ENCODE results near the gene TBL1X. TPM values are rescaled to one million over a fixed set of nuclear protein-coding genes. Genes with fewer than 3 reads are reported as not detected.

TBL1X gene
- total RNA-seq, 1 donor from 2014 or later, result 21.4 TPM

DNA sequence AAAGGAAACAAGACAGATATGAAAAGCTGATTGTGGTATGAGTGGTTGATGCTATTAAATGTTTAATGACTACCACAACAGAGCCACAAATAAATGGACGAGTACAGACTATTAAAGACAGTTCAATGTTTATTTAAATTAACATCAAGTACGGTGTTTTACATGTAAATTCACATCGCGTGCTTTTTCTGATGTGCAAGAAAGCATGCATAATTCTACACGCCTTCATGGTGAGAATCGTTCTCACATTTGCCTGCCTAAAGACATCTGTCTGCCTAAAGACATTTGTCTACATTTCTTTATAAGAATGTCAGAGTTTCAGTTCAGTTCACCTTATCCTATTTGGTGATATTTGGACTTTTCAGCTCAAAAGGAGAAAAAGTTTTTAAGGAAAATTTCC is 308.1 kb downstream of the TBL1X start:
- no peaks in the 10 kb centered on the region for H3K27me3 Mint-ChIP-seq (ENCODE audit: low read depth)
- TF ChIP-seq CTCF (IDR thresholded peaks at IDR 0.05), result no peak
- no peak overlapping the region for H3K4me3 Mint-ChIP-seq (ENCODE audit: unreplicated experiment)
- H3K27ac Mint-ChIP-seq (ENCODE audit: unreplicated experiment), result no peak overlapping the region
- no peak for DNase-seq (ENCODE audit: low spot score)
- H3K9me3 Mint-ChIP-seq (ENCODE audit: low read depth), result no peaks in the 10 kb centered on the region
- H3K36me3 Mint-ChIP-seq (ENCODE audit: low read depth), result no peaks in the 10 kb centered on the region
- no peaks in the 10 kb centered on the region for H3K4me1 Mint-ChIP-seq (ENCODE audit: low read depth)

GRCh38 chrX:9775930-9776329 is 311.1 kb downstream of the TBL1X start:
- no peak for TF ChIP-seq CTCF (IDR thresholded peaks at IDR 0.05)

GRCh38 chrX:9781941-9782340 is 317.1 kb downstream of the TBL1X start:
- no peak for TF ChIP-seq CTCF (IDR thresholded peaks at IDR 0.05)
- DNase-seq (ENCODE audit: low spot score), result peak; percentile 20
- Mint-ChIP-seq H3K4me1 (ENCODE audit: low read depth) (no peaks in the 10 kb centered on the region), H3K4me3 (ENCODE audit: unreplicated experiment) (no peak overlapping the region), H3K9me3 (ENCODE audit: low read depth) (peaks cover 8% of the 10 kb centered on the region), H3K27me3 (ENCODE audit: low read depth) (no peaks in the 10 kb centered on the region), H3K27ac (ENCODE audit: unreplicated experiment) (no peak overlapping the region), H3K36me3 (ENCODE audit: low read depth) (no peaks in the 10 kb centered on the region)

More at GRCh38 chrX:9775930-9776329, 311.1 kb downstream of the TBL1X start:
- Mint-ChIP-seq H3K4me3 (ENCODE audit: unreplicated experiment) (no peak overlapping the region), H3K27ac (ENCODE audit: unreplicated experiment) (no peak overlapping the region), H3K36me3 (ENCODE audit: low read depth) (no peaks in the 10 kb centered on the region), H3K27me3 (ENCODE audit: low read depth) (no peaks in the 10 kb centered on the region), H3K9me3 (ENCODE audit: low read depth) (no peaks in the 10 kb centered on the region), H3K4me1 (ENCODE audit: low read depth) (no peaks in the 10 kb centered on the region)
- no peak for DNase-seq (ENCODE audit: low spot score)

GRCh38 chrX:9784332-9784731 is 319.5 kb downstream of the TBL1X start:
- H3K27ac Mint-ChIP-seq (ENCODE audit: unreplicated experiment), result no peak overlapping the region
- H3K4me1 Mint-ChIP-seq (ENCODE audit: low read depth), result peaks cover 7% of the 10 kb centered on the region
- H3K27me3 Mint-ChIP-seq (ENCODE audit: low read depth), result no peaks in the 10 kb centered on the region
- peaks cover 8% of the 10 kb centered on the region for H3K9me3 Mint-ChIP-seq (ENCODE audit: low read depth)
- H3K4me3 Mint-ChIP-seq (ENCODE audit: unreplicated experiment), result no peak overlapping the region
- peak; percentile 1 for DNase-seq (ENCODE audit: low spot score)
- H3K36me3 Mint-ChIP-seq (ENCODE audit: low read depth), result no peaks in the 10 kb centered on the region
- TF ChIP-seq CTCF (IDR thresholded peaks at IDR 0.05), result no peak

GRCh38 chrX:9785254-9785943 is 320.5 kb downstream of the TBL1X start:
- DNase-seq (ENCODE audit: low spot score), result no peak
- H3K4me1 Mint-ChIP-seq (ENCODE audit: low read depth), result peaks cover 14% of the 10 kb centered on the region
- H3K27ac Mint-ChIP-seq (ENCODE audit: unreplicated experiment), result no peak overlapping the region
- no peaks in the 10 kb centered on the region for H3K27me3 Mint-ChIP-seq (ENCODE audit: low read depth)
- no peak overlapping the region for H3K4me3 Mint-ChIP-seq (ENCODE audit: unreplicated experiment)
- TF ChIP-seq CTCF (IDR thresholded peaks at IDR 0.05), result no peak
- no peaks in the 10 kb centered on the region for H3K36me3 Mint-ChIP-seq (ENCODE audit: low read depth)
- peaks cover 8% of the 10 kb centered on the region for H3K9me3 Mint-ChIP-seq (ENCODE audit: low read depth)

Measured in chondrocyte (in vitro differentiated cells).